ENCODE data around the gene SERHL2. TPM values are rescaled to one million over a fixed set of nuclear protein-coding genes. Genes with fewer than 3 reads are reported as not detected.
A peak's percentile ranks its signal among the peaks of the same experiment; 100 is the strongest.
"Not testable (repeated sequence)": the region's sequence is repeated elsewhere in the genome, so short reads cannot be mapped to it uniquely, and the experiment has no call there.

The SERHL2 gene
- total RNA-seq, 1 experiment from 2014 or later: 1.1 TPM

- TF ChIP-seq ZNF138 (CRISPR knock-in tag; conservative IDR thresholded peaks at IDR 0.05): no peak
- TF ChIP-seq JAZF1 (CRISPR knock-in tag; IDR thresholded peaks at IDR 0.05): no peak
These were observed 6.2 kb upstream of the SERHL2 start (continued) for GRCh38 chr22:42547562-42547961.

GRCh38 chr22:42548126-42548525, 5.6 kb upstream of the SERHL2 start:
- not testable (repeated sequence) for H3K27ac Mint-ChIP-seq; H3K4me3 Mint-ChIP-seq; DNase-seq (ENCODE audit: low spot score); H3K36me3 Mint-ChIP-seq; ATAC-seq
- TF ChIP-seq GRHL2 (CRISPR knock-in tag; IDR thresholded peaks at IDR 0.05; ENCODE audit: insufficient replicate concordance, severe bottlenecking): peak; percentile 85
- POLR2A ChIA-PET: interaction anchor here (0.6 kb wide), 1 partner anchor 27 kb away, joined by 7 read pairs; no protein-coding TSS in a partner anchor
- Mint-ChIP-seq H3K4me1 (peaks cover 14% of the 10 kb centered on the region), H3K27me3 (ENCODE audit: low read depth) (peaks cover 75% of the 10 kb centered on the region), H3K9me3 (peaks cover 17% of the 10 kb centered on the region)
- CTCF ChIA-PET: interaction anchor here (1.1 to 1.3 kb wide), 2 partner anchors 13 to 14 kb away, joined by 3 to 4 read pairs; no protein-coding TSS in a partner anchor

- TF ChIP-seq CDX4 (CRISPR knock-in tag; IDR thresholded peaks at IDR 0.05; ENCODE audit: borderline replicate concordance) (no peak), OVOL2 (CRISPR knock-in tag; IDR thresholded peaks at IDR 0.05; ENCODE audit: borderline replicate concordance) (0 out of 2 replicates have a peak, but pooled peaks have one; percentile 32)
- Mint-ChIP-seq H3K27ac (no peak overlapping the region), H3K36me3 (peaks cover 9% of the 10 kb centered on the region), H3K4me3 (no peak overlapping the region), H3K27me3 (ENCODE audit: low read depth) (peaks cover 74% of the 10 kb centered on the region), H3K9me3 (peaks cover 17% of the 10 kb centered on the region), H3K4me1 (peaks cover 17% of the 10 kb centered on the region)
- CTCF ChIA-PET: interaction anchor here (1.1 to 1.7 kb wide), 4 partner anchors 11 to 14 kb away, joined by 3 to 8 read pairs (median 4); no protein-coding TSS in a partner anchor
- no peak for DNase-seq (ENCODE audit: low spot score)
- no peak for ATAC-seq
- POLR2A ChIA-PET: interaction anchor here (0.6 kb wide), 1 partner anchor 27 kb away, joined by 7 read pairs; no protein-coding TSS in a partner anchor
These were observed 5.0 kb upstream of the SERHL2 start for GRCh38 chr22:42548597-42549330.

GRCh38 chr22:42549331-42550060, 4.3 kb upstream of the SERHL2 start:
- DNase-seq (ENCODE audit: low spot score) (no peak), ATAC-seq (no peak)
- H3K4me3 Mint-ChIP-seq: no peak overlapping the region
- TF ChIP-seq CREM (CRISPR knock-in tag; IDR thresholded peaks at IDR 0.05): no peak
- 0 out of 2 replicates have a peak, but pooled peaks have one; percentile 3 for TF ChIP-seq OVOL2 (CRISPR knock-in tag; IDR thresholded peaks at IDR 0.05; ENCODE audit: borderline replicate concordance)
- H3K27ac Mint-ChIP-seq: no peak overlapping the region
- ChIA-PET POLR2A (no interaction called here), CTCF (interaction anchor here (0.8 to 1.7 kb wide), 6 partner anchors 11 to 107 kb away, joined by 3 to 8 read pairs (median 4); no protein-coding TSS in a partner anchor)
- H3K9me3 Mint-ChIP-seq: peaks cover 17% of the 10 kb centered on the region
- peaks cover 9% of the 10 kb centered on the region for H3K36me3 Mint-ChIP-seq
- H3K4me1 Mint-ChIP-seq: peaks cover 22% of the 10 kb centered on the region
- peaks cover 77% of the 10 kb centered on the region for H3K27me3 Mint-ChIP-seq (ENCODE audit: low read depth)

GRCh38 chr22:42552294-42552647, 1.5 kb upstream of the SERHL2 start:
- H3K36me3 Mint-ChIP-seq; POLR2A ChIA-PET; DNase-seq (ENCODE audit: low spot score); H3K27ac Mint-ChIP-seq; ATAC-seq: not testable (repeated sequence)
- Mint-ChIP-seq H3K4me1 (peaks cover 22% of the 10 kb centered on the region), H3K4me3 (peak overlapping the region; percentile 48), H3K9me3 (peaks cover 13% of the 10 kb centered on the region), H3K27me3 (ENCODE audit: low read depth) (peaks cover 65% of the 10 kb centered on the region)
- CTCF ChIA-PET: interaction anchor here (0.5 to 1.9 kb wide), 14 partner anchors 9 to 561 kb away, joined by 3 to 10 read pairs (median 4); no protein-coding TSS in a partner anchor

GRCh38 chr22:42560381-42560780, 6.6 kb downstream of the SERHL2 start:
- no peak overlapping the region for H3K27ac Mint-ChIP-seq
- DNase-seq (ENCODE audit: low spot score): no peak
- CTCF ChIA-PET: interaction anchor here (0.6 to 2.8 kb wide), 7 partner anchors 10 to 386 kb away, joined by 3 to 15 read pairs (median 4); no protein-coding TSS in a partner anchor
- H3K4me3 Mint-ChIP-seq: no peak overlapping the region
- H3K27me3 Mint-ChIP-seq (ENCODE audit: low read depth): peaks cover 42% of the 10 kb centered on the region
- H3K9me3 Mint-ChIP-seq: no peaks in the 10 kb centered on the region
- H3K36me3 Mint-ChIP-seq: no peaks in the 10 kb centered on the region
- POLR2A ChIA-PET: interaction anchor here (1.2 kb wide), 1 partner anchor 9 kb away, joined by 6 read pairs; no protein-coding TSS in a partner anchor
- no peak for ATAC-seq
- H3K4me1 Mint-ChIP-seq: peaks cover 8% of the 10 kb centered on the region
- TF ChIP-seq JUN (CRISPR knock-in tag; IDR thresholded peaks at IDR 0.05): no peak
- no peak for TF ChIP-seq EMX1 (CRISPR knock-in tag; IDR thresholded peaks at IDR 0.05)
- no peak for TF ChIP-seq ETV6 (CRISPR knock-in tag; IDR thresholded peaks at IDR 0.05)
- TF ChIP-seq MYBL2 (CRISPR knock-in tag; IDR thresholded peaks at IDR 0.05): no peak
- no peak for TF ChIP-seq ZNF425 (CRISPR knock-in tag; conservative IDR thresholded peaks at IDR 0.05)
- no peak for TF ChIP-seq NFYB (CRISPR knock-in tag; conservative IDR thresholded peaks at IDR 0.05; ENCODE audit: low read depth)
- no peak for TF ChIP-seq GABPB1 (CRISPR knock-in tag; IDR thresholded peaks at IDR 0.05)
- TF ChIP-seq FOXJ3 (CRISPR knock-in tag; IDR thresholded peaks at IDR 0.05; ENCODE audit: borderline replicate concordance): no peak
